Transverse colon (tissue), 4 donors: ENCODE results near the gene TREM2. TPM values are rescaled to one million over a fixed set of nuclear protein-coding genes. Genes with fewer than 3 reads are reported as not detected.

ENCODE experiments used
- DNase-seq: peaks from one replicate; pipeline ENCODE4 v3.0.0-alpha.2; 2019
- H3K27ac ChIP-seq, 4 donors: fragments of 200-600 bp; sonication (generic); 2 replicates each; pipeline ENCODE4 v1.5.1; 2016 to 2018; ENCODE audit warnings: inconsistent platforms in 4 of 4
- H3K27me3 ChIP-seq: fragments of 200-600 bp; sonication (generic); 2 replicates; pipeline ENCODE4 v1.5.1; 2017; ENCODE audit warnings: inconsistent platforms
- H3K36me3 ChIP-seq, 4 donors: fragments of 200-600 bp; sonication (generic); 2 replicates each; pipeline ENCODE4 v1.5.1; 2017 to 2019; ENCODE audit warnings: inconsistent platforms in 4 of 4
- H3K4me1 ChIP-seq, 4 donors: fragments of 200-600 bp; sonication (generic); 2 replicates each; pipeline ENCODE4 v1.5.1; 2017 to 2020; ENCODE audit warnings: inconsistent platforms in 4 of 4
- H3K4me3 ChIP-seq, 4 donors: fragments of 200-600 bp; sonication (generic); 1 replicate in 1 of 4; 2 replicates in 3 of 4; pipeline versions ENCODE4 v1.5.1 to v1.6.1; 2017 to 2019; ENCODE audit warnings: inconsistent platforms in 4 of 4
- H3K9me3 ChIP-seq, 2 donors: fragments of 200-600 bp; sonication (generic); 2 replicates each; pipeline ENCODE4 v1.5.1; 2017 to 2019; ENCODE audit warnings: inconsistent platforms in 2 of 2
- CTCF ChIP-seq, 5 experiments: fragments of 200-600 bp in 3 of 5; fragments of 450-650 bp in 2 of 5; sonication (generic) in 3 of 5; IDR thresholded peaks; 1 replicate in 2 of 5; 2 replicates in 3 of 5; pipeline ENCODE4 v1.5.1; 2016 to 2017; ENCODE audit warnings: antibody characterized with exemption in 5 of 5, inconsistent platforms in 3 of 5, mild to moderate bottlenecking in 2 of 5, moderate library complexity in 1 of 5
- EP300 ChIP-seq: sonication (generic); formaldehyde crosslinking; IDR thresholded peaks from one replicate; pipeline ENCODE4 v1.6.1; 2017; ENCODE audit warnings: antibody characterized with exemption, low read depth
- POLR2A ChIP-seq: fragments of 450-650 bp; IDR thresholded peaks from one replicate; pipeline ENCODE4 v1.6.1; 2016; ENCODE audit warnings: antibody characterized with exemption, mild to moderate bottlenecking, moderate library complexity
- POLR2AphosphoS5 ChIP-seq, 3 donors: sonication (generic); formaldehyde crosslinking; IDR thresholded peaks; one replicate each; pipeline ENCODE4 v1.6.1; 2016; ENCODE audit warnings: antibody characterized with exemption in 3 of 3
- WGBS, 2 donors: methylation state at CpG; one replicate each; pipeline ENCODE4 v1.1.5; 2018; ENCODE audit warnings: low coverage in 1 of 2; 5-methylcytosine and 5-hydroxymethylcytosine counted together
- in situ Hi-C, 4 donors: fragments of 200-750 bp; cut with MboI; loops; one replicate each; pipeline versions ENCODE4 v1.15.0 to v1.15.1; 2017; ENCODE audit warnings: low sequenced_read_pairs in 3 of 4, low pct_ligation_motif_present in 1 of 4, low pct_unique_long_range_greater_than_20kb in 1 of 4
- intact Hi-C: fragments of 100-400 bp; cut with DNase I; formaldehyde crosslinking; loops from one replicate; pipeline ENCODE4 v1.15.1; 2023; ENCODE audit warnings: low total_unique reads
- total RNA-seq, 4 donors: library from RNA; depleted of rRNA; stranded (reverse); fragments of >200 nt; gene quantifications; one replicate each; pipeline ENCODE4 v1.1.0, GENCODE V29; 2016

The TREM2 gene
- total RNA-seq, 4 donors from 2014 or later, result 1.5 TPM; not detected in 3

- in situ Hi-C loops, result no loop called here
- H3K27me3 ChIP-seq, result no peaks in the 10 kb centered on the region
- intact Hi-C loops, result no loop called here
- WGBS, 2 donors, result 88% methylated on average over 7 of the region's 10 CpGs; no CpG with 5 or more reads in 1 of the 2 donors
- no peak overlapping the region for H3K4me3 ChIP-seq
- no peaks in the 10 kb centered on the region for H3K4me1 ChIP-seq
- DNase-seq, result no peak
- no peaks in the 10 kb centered on the region for H3K36me3 ChIP-seq
- H3K27ac ChIP-seq, result no peak overlapping the region
- TF ChIP-seq CTCF (IDR thresholded peaks at IDR 0.05) (no peak), EP300 (no peak), POLR2A (no peak), POLR2AphosphoS5 (IDR thresholded peaks at IDR 0.05) (no peak)
- H3K9me3 ChIP-seq, result no peaks in the 10 kb centered on the region
Measured at GRCh38 chr6:41161380-41161779, 1.5 kb downstream of the TREM2 start.

GRCh38 chr6:41160933-41161332 lies 2.0 kb downstream of the TREM2 start:
- no peak for TF ChIP-seq POLR2AphosphoS5 (IDR thresholded peaks at IDR 0.05)
- no peak for TF ChIP-seq EP300
- no peak for TF ChIP-seq POLR2A
- TF ChIP-seq CTCF (IDR thresholded peaks at IDR 0.05), result no peak
- WGBS, 2 donors, result 72% methylated on average over 3 of the region's 3 CpGs; no CpG with 5 or more reads in 1 of the 2 donors
- intact Hi-C loops, result no loop called here

GRCh38 chr6:41159415-41160082 lies 3.4 kb downstream of the TREM2 start:
- Histone ChIP-seq H3K4me1 (no peaks in the 10 kb centered on the region), H3K27me3 (no peaks in the 10 kb centered on the region), H3K9me3 (no peaks in the 10 kb centered on the region), H3K36me3 (no peaks in the 10 kb centered on the region), H3K4me3 (no peak overlapping the region), H3K27ac (no peak overlapping the region)
- TF ChIP-seq EP300 (no peak), POLR2A (no peak), CTCF (IDR thresholded peaks at IDR 0.05) (no peak), POLR2AphosphoS5 (IDR thresholded peaks at IDR 0.05) (no peak)
- 33 to 59% methylated on average over 5 to 12 of the region's 12 CpGs for WGBS, 2 donors
- DNase-seq, result no peak
- intact Hi-C loops (no loop called here), in situ Hi-C loops (no loop called here)

More at GRCh38 chr6:41160933-41161332, 2.0 kb downstream of the TREM2 start:
- in situ Hi-C loops, result no loop called here
- no peaks in the 10 kb centered on the region for H3K27me3 ChIP-seq
- no peak for DNase-seq
- H3K4me3 ChIP-seq, result no peak overlapping the region
- H3K9me3 ChIP-seq, result no peaks in the 10 kb centered on the region
- no peak overlapping the region for H3K27ac ChIP-seq
- no peaks in the 10 kb centered on the region for H3K36me3 ChIP-seq
- H3K4me1 ChIP-seq, result no peaks in the 10 kb centered on the region

GRCh38 chr6:41157323-41157722 lies 5.6 kb downstream of the TREM2 start:
- Histone ChIP-seq H3K36me3 (no peaks in the 10 kb centered on the region), H3K27ac (no peak overlapping the region), H3K9me3 (no peaks in the 10 kb centered on the region), H3K4me1 (no peaks in the 10 kb centered on the region), H3K4me3 (no peak overlapping the region), H3K27me3 (no peaks in the 10 kb centered on the region)
- DNase-seq, result no peak
- WGBS, 2 donors, result 80 to 87% methylated on average over 2 to 5 of the region's 5 CpGs
- in situ Hi-C loops, result no loop called here
- no peak for TF ChIP-seq POLR2AphosphoS5 (IDR thresholded peaks at IDR 0.05)
- no peak for TF ChIP-seq POLR2A
- TF ChIP-seq EP300, result no peak
- TF ChIP-seq CTCF (IDR thresholded peaks at IDR 0.05), result no peak
- intact Hi-C loops, result no loop called here
